C4-2B (cell line): ENCODE results near the gene GLI3.

ENCODE experiments used
- CTCF ChIP-seq: fragments of 450-650 bp; conservative IDR thresholded peaks from 2 replicates; pipeline ENCODE4 v1.5.1; 2017; ENCODE audit warnings: mild to moderate bottlenecking
- ZFX ChIP-seq: fragments of 450-650 bp; IDR thresholded peaks from 2 replicates; pipeline ENCODE4 v1.6.1; 2017

DNA sequence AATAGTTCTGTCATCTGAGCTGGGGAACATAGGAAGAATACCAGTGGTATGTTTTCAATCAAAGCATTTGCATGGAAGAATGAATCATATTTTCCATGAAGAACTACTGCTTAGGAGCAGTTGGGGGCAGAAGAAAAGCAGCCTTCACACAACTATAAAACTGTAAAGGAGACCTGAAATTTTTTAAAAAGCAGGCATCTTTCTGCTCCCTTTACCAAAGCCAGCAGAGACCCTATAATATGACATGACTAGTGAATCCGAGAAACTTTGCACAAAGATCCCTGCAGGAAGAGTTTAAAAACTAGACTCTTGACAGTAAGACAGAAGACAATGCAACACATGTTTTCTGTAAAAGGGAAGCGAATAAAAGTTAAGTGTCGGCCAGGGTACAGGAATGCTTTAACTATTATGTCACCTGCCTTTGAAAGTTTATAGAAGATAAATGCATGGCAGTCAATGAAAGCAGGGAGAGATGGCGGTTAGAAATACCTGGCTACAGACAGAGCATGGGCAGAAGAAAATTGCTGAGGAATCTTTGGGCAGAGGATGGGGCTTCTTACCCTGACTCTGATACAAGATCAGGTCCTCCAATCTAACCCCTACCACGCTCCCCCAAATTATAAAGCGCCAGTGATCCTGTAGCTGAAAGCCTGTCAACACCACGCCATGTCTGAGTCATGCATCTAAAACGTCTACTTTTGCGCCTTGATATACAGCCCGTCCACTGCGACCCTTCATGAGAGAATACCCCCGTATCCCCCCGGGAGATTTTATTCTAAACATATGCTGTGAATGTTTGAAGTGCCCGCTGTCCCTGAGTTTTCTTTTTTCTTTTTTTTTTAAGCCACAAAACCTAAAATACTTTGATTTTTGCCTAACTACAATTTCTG is 93.1 kb downstream of the GLI3 start:
- TF ChIP-seq CTCF, result no peak
- no peak for TF ChIP-seq ZFX
